GM23338 (cell line): ENCODE results near the gene CTDSP1. TPM values are rescaled to one million over a fixed set of nuclear protein-coding genes. Genes with fewer than 3 reads are reported as not detected.

Source experiments
- ATAC-seq: fragments of 200-7000 bp; cut with Tn5 transposase; 3 replicates; pipeline ENCODE4 v1.9.1; 2020
- DNase-seq: peaks from one replicate; pipeline ENCODE4 v3.0.0-alpha.2; 2015; ENCODE audit warnings: low spot score
- H2AFZ ChIP-seq: fragments of 200-600 bp; sonication (generic); 2 replicates; pipeline ENCODE4 v1.8.0; 2016; ENCODE audit warnings: antibody characterized with exemption, mild to moderate bottlenecking, moderate library complexity
- H3F3A ChIP-seq: fragments of 200-600 bp; sonication (generic); replicated peaks from 2 replicates; pipeline ENCODE4 v1.8.0; 2017; ENCODE audit warnings: antibody characterized with exemption, mixed run types, low read depth
- H3K27ac ChIP-seq: fragments of 200-600 bp; sonication (generic); 2 replicates; pipeline ENCODE4 v1.6.1; 2016; ENCODE audit warnings: low read depth
- H3K27me3 ChIP-seq: fragments of 200-600 bp; sonication (generic); 2 replicates; pipeline ENCODE4 v1.8.0; 2016; ENCODE audit warnings: mild to moderate bottlenecking, mixed run types, moderate library complexity; ENCODE audit not compliant: insufficient read depth
- H3K36me3 ChIP-seq: fragments of 200-600 bp; sonication (generic); 2 replicates; pipeline ENCODE4 v1.8.0; 2016; ENCODE audit warnings: mild to moderate bottlenecking; ENCODE audit not compliant: insufficient read depth
- H3K4me1 ChIP-seq: fragments of 200-600 bp; sonication (generic); 2 replicates; pipeline ENCODE4 v1.8.0; 2016; ENCODE audit warnings: mild to moderate bottlenecking, moderate library complexity; ENCODE audit not compliant: insufficient read depth
- H3K4me2 ChIP-seq: fragments of 200-600 bp; sonication (generic); 2 replicates; pipeline ENCODE4 v1.7.1; 2017; ENCODE audit warnings: mixed run types
- H3K4me3 ChIP-seq: fragments of 200-600 bp; sonication (generic); 2 replicates; pipeline ENCODE4 v1.6.1; 2016; ENCODE audit warnings: mixed run types
- H3K79me2 ChIP-seq: fragments of 200-600 bp; sonication (generic); replicated peaks from 2 replicates; pipeline ENCODE4 v1.8.0; 2017; ENCODE audit warnings: mild to moderate bottlenecking; ENCODE audit not compliant: insufficient read depth
- H3K9me2 ChIP-seq: fragments of 200-600 bp; sonication (generic); 2 replicates; pipeline ENCODE4 v1.8.0; 2017; ENCODE audit not compliant: insufficient read depth
- H4K20me1 ChIP-seq: fragments of 200-600 bp; sonication (generic); replicated peaks from 2 replicates; pipeline ENCODE4 v1.8.0; 2017; ENCODE audit warnings: mild to moderate bottlenecking; ENCODE audit not compliant: insufficient read depth
- H3K27ac Mint-ChIP-seq: 2 replicates; pipeline ENCODE4 v1.8.0; 2020; ENCODE audit warnings: inconsistent platforms, mild to moderate bottlenecking, moderate library complexity, mixed read lengths
- H3K27me3 Mint-ChIP-seq: 3 replicates; pipeline ENCODE4 v1.8.0; 2022; ENCODE audit warnings: low read depth, mild to moderate bottlenecking, moderate library complexity, mixed read lengths, inconsistent platforms; ENCODE audit not compliant: insufficient read depth, poor library complexity
- H3K36me3 Mint-ChIP-seq: 3 replicates; pipeline ENCODE4 v1.8.0; 2021; ENCODE audit warnings: low read depth, mild to moderate bottlenecking, inconsistent platforms, moderate library complexity, mixed read lengths
- H3K4me1 Mint-ChIP-seq: 3 replicates; pipeline ENCODE4 v1.8.0; 2020; ENCODE audit warnings: mild to moderate bottlenecking, inconsistent platforms, mixed read lengths
- H3K4me3 Mint-ChIP-seq: 3 replicates; pipeline ENCODE4 v1.8.0; 2021; ENCODE audit warnings: moderate library complexity, mild to moderate bottlenecking, inconsistent platforms, mixed read lengths
- H3K9me3 Mint-ChIP-seq: 3 replicates; pipeline ENCODE4 v1.8.0; 2020; ENCODE audit warnings: moderate library complexity, mild to moderate bottlenecking, inconsistent platforms, mixed read lengths
- EZH2 ChIP-seq: fragments of 200-600 bp; sonication (generic); IDR thresholded peaks from one replicate; pipeline ENCODE4 v1.8.0; 2017; ENCODE audit warnings: antibody characterized with exemption, mild to moderate bottlenecking, low read depth; ENCODE audit not compliant: unreplicated experiment
- NANOG ChIP-seq: IDR thresholded peaks from 2 replicates; pipeline ENCODE4 v1.6.1; 2016; ENCODE audit warnings: antibody characterized with exemption, borderline replicate concordance
- ZNF331 ChIP-seq: fragments of 250-450 bp; sonication (Bioruptor Pico); IDR thresholded peaks from 2 replicates; pipeline ENCODE4 v1.5.0; 2020; ENCODE audit warnings: low read depth, mild to moderate bottlenecking, moderate library complexity
- polyA plus RNA-seq: library from polyadenylated mRNA; unstranded; fragments of >200 nt; fragmentation: Nextera tagmentation; extraction: Ambion mirVana; gene quantifications from 2 replicates; pipeline ENCODE4 v1.2.1, GENCODE V29; 2016
- total RNA-seq: library from RNA; depleted of rRNA; stranded (reverse); fragments of >200 nt; shearing (Covaris generic); gene quantifications from 2 replicates; pipeline ENCODE4 v1.2.3, GENCODE V29; 2014
- TF ChIP-seq, protein P1 (sequence below), 2 experiments: fragments of 200-600 bp in 1 of 2; sonication (generic) in 1 of 2; conservative IDR thresholded peaks; 2 replicates each; pipeline versions ENCODE4 v1.5.1 to v1.6.1; 2016 to 2017; ENCODE audit warnings: antibody characterized with exemption in 2 of 2, low read depth in 2 of 2, mild to moderate bottlenecking in 2 of 2, moderate library complexity in 1 of 2
- TF ChIP-seq, protein P2 (sequence below): IDR thresholded peaks from 2 replicates; pipeline ENCODE4 v1.6.1; 2016; ENCODE audit warnings: antibody characterized with exemption
- TF ChIP-seq, protein P3 (sequence below): fragments of 250-450 bp; sonication (Bioruptor Pico); IDR thresholded peaks from 2 replicates; pipeline ENCODE4 v1.5.0; 2020; ENCODE audit warnings: mild to moderate bottlenecking, moderate library complexity

The CTDSP1 gene
- total and polyA plus RNA-seq, 2 experiments from 2014 or later = 6.7 to 21.8 TPM

DNA sequence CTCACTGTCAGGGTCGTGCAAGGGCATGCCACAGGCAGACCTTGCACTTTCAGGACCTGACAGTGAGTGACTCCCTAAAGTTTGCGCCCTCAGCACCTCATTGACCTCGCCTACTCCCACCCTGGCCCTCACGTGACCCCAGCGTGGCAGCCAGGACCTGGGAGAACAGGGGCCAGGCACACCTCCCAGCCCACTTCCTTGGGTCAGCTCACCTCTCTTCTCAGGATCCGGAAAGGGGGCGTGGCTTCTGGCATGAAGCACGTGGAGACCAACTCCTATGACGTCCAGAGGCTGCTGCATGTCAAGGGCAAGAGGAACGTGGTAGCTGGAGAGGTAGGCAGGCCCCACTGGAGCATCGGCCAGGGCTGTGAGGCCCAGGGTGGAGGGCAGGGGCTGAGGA is 28.1 kb downstream of the CTDSP1 start:
- no peaks in the 10 kb centered on the region for H3K4me1 Mint-ChIP-seq
- ATAC-seq (peak; percentile 56), DNase-seq (peak; percentile 62)
- Histone ChIP-seq H3K27ac (no peak overlapping the region), H3K4me2 (no peak overlapping the region), H3K4me3 (no peak overlapping the region), H3F3A (no peaks in the 10 kb centered on the region), H3K4me1 (no peaks in the 10 kb centered on the region), H3K9me2 (no peaks in the 10 kb centered on the region), H2AFZ (peak overlapping the region; percentile 32; the same call in 1 of the 2 replicates), H3K79me2 (no peaks in the 10 kb centered on the region), H4K20me1 (no peaks in the 10 kb centered on the region), H3K27me3 (no peaks in the 10 kb centered on the region), H3K36me3 (no peaks in the 10 kb centered on the region)
- H3K36me3 Mint-ChIP-seq = no peaks in the 10 kb centered on the region
- H3K27me3 Mint-ChIP-seq = peaks cover 5% of the 10 kb centered on the region
- no peaks in the 10 kb centered on the region for H3K9me3 Mint-ChIP-seq
- H3K4me3 Mint-ChIP-seq = no peak overlapping the region
- H3K27ac Mint-ChIP-seq = no peak overlapping the region
- TF ChIP-seq NANOG (no peak), EZH2 (no peak)

DNA sequence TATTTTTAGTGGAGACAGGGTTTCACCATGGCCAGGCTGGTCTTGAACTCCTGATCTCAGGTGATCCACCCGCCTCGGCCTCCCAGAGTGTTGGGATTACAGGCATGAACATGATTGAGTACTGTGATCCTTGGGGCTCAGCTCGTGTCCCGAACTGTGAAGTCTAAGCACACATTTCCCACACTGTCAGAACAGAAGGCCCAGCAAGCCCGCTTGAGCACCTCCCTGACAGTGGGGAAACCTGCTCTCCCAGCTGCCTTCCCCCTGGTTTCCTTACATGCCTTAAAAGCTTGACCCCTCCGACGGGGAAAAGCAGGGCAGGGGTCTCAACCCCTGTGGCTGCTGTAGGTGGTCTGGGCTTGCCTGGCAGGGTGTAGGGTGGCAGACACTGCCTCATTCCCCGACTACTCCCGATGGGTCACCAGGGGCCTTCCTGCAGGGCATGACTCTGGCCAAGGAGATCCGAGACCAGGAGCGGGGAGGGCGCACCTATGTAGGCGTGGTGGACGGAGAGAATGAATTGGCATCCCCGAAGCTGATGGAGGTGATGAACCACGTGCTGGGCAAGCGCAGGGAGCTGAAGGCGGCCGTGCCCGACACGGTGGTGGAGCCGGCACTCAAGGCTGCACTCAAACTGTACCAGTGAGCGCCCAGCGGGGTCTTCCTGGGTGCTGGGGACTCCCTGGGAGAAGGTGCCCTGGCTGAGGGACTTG is 29.3 kb downstream of the CTDSP1 start:
- H3K27me3 Mint-ChIP-seq = peaks cover 7% of the 10 kb centered on the region
- Histone ChIP-seq H3K79me2 (no peaks in the 10 kb centered on the region), H4K20me1 (no peaks in the 10 kb centered on the region), H3K27ac (no peak overlapping the region), H3K4me3 (no peak overlapping the region), H3K36me3 (no peaks in the 10 kb centered on the region), H3K9me2 (no peaks in the 10 kb centered on the region), H3K4me2 (no peak overlapping the region), H3K27me3 (no peaks in the 10 kb centered on the region), H3F3A (no peaks in the 10 kb centered on the region), H3K4me1 (no peaks in the 10 kb centered on the region), H2AFZ (no peak overlapping the region)
- H3K36me3 Mint-ChIP-seq = no peaks in the 10 kb centered on the region
- H3K9me3 Mint-ChIP-seq = no peaks in the 10 kb centered on the region
- ATAC-seq (no peak), DNase-seq (no peak)
- TF ChIP-seq, protein P1, sequence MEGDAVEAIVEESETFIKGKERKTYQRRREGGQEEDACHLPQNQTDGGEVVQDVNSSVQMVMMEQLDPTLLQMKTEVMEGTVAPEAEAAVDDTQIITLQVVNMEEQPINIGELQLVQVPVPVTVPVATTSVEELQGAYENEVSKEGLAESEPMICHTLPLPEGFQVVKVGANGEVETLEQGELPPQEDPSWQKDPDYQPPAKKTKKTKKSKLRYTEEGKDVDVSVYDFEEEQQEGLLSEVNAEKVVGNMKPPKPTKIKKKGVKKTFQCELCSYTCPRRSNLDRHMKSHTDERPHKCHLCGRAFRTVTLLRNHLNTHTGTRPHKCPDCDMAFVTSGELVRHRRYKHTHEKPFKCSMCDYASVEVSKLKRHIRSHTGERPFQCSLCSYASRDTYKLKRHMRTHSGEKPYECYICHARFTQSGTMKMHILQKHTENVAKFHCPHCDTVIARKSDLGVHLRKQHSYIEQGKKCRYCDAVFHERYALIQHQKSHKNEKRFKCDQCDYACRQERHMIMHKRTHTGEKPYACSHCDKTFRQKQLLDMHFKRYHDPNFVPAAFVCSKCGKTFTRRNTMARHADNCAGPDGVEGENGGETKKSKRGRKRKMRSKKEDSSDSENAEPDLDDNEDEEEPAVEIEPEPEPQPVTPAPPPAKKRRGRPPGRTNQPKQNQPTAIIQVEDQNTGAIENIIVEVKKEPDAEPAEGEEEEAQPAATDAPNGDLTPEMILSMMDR (conservative IDR thresholded peaks at IDR 0.05; ENCODE audit: low read depth in 2 of 2) = no peak
- TF ChIP-seq, protein P2, sequence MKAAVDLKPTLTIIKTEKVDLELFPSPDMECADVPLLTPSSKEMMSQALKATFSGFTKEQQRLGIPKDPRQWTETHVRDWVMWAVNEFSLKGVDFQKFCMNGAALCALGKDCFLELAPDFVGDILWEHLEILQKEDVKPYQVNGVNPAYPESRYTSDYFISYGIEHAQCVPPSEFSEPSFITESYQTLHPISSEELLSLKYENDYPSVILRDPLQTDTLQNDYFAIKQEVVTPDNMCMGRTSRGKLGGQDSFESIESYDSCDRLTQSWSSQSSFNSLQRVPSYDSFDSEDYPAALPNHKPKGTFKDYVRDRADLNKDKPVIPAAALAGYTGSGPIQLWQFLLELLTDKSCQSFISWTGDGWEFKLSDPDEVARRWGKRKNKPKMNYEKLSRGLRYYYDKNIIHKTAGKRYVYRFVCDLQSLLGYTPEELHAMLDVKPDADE = no peak
- TF ChIP-seq NANOG = no peak
- TF ChIP-seq, protein P3, sequence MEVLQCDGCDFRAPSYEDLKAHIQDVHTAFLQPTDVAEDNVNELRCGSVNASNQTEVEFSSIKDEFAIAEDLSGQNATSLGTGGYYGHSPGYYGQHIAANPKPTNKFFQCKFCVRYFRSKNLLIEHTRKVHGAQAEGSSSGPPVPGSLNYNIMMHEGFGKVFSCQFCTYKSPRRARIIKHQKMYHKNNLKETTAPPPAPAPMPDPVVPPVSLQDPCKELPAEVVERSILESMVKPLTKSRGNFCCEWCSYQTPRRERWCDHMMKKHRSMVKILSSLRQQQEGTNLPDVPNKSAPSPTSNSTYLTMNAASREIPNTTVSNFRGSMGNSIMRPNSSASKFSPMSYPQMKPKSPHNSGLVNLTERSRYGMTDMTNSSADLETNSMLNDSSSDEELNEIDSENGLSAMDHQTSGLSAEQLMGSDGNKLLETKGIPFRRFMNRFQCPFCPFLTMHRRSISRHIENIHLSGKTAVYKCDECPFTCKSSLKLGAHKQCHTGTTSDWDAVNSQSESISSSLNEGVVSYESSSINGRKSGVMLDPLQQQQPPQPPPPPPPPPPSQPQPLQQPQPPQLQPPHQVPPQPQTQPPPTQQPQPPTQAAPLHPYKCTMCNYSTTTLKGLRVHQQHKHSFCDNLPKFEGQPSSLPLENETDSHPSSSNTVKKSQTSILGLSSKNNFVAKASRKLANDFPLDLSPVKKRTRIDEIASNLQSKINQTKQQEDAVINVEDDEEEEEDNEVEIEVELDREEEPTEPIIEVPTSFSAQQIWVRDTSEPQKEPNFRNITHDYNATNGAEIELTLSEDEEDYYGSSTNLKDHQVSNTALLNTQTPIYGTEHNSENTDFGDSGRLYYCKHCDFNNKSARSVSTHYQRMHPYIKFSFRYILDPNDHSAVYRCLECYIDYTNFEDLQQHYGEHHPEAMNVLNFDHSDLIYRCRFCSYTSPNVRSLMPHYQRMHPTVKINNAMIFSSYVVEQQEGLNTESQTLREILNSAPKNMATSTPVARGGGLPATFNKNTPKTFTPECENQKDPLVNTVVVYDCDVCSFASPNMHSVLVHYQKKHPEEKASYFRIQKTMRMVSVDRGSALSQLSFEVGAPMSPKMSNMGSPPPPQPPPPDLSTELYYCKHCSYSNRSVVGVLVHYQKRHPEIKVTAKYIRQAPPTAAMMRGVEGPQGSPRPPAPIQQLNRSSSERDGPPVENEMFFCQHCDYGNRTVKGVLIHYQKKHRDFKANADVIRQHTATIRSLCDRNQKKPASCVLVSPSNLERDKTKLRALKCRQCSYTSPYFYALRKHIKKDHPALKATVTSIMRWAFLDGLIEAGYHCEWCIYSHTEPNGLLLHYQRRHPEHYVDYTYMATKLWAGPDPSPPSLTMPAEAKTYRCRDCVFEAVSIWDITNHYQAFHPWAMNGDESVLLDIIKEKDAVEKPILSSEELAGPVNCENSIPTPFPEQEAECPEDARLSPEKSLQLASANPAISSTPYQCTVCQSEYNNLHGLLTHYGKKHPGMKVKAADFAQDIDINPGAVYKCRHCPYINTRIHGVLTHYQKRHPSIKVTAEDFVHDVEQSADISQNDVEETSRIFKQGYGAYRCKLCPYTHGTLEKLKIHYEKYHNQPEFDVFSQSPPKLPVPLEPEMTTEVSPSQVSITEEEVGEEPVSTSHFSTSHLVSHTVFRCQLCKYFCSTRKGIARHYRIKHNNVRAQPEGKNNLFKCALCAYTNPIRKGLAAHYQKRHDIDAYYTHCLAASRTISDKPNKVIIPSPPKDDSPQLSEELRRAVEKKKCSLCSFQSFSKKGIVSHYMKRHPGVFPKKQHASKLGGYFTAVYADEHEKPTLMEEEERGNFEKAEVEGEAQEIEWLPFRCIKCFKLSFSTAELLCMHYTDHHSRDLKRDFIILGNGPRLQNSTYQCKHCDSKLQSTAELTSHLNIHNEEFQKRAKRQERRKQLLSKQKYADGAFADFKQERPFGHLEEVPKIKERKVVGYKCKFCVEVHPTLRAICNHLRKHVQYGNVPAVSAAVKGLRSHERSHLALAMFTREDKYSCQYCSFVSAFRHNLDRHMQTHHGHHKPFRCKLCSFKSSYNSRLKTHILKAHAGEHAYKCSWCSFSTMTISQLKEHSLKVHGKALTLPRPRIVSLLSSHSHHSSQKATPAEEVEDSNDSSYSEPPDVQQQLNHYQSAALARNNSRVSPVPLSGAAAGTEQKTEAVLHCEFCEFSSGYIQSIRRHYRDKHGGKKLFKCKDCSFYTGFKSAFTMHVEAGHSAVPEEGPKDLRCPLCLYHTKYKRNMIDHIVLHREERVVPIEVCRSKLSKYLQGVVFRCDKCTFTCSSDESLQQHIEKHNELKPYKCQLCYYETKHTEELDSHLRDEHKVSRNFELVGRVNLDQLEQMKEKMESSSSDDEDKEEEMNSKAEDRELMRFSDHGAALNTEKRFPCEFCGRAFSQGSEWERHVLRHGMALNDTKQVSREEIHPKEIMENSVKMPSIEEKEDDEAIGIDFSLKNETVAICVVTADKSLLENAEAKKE (CRISPR knock-in tag) = no peak
- TF ChIP-seq ZNF331 (CRISPR knock-in tag) = no peak
- H3K4me3 Mint-ChIP-seq = no peak overlapping the region
- H3K27ac Mint-ChIP-seq = no peak overlapping the region
- H3K4me1 Mint-ChIP-seq = no peaks in the 10 kb centered on the region
